Natural killer cell (primary cell): ENCODE measurements around the gene ZMIZ1. TPM values are rescaled to one million over a fixed set of nuclear protein-coding genes. Genes with fewer than 3 reads are reported as not detected.

Experiments used
- ATAC-seq, 3 donors: fragments of 150-1000 bp in 2 of 3; fragments of 200-7000 bp in 1 of 3; cut with Tn5 transposase; 1 replicate in 1 of 3; 2 replicates in 2 of 3; pipeline ENCODE4 v1.10.0; 2021; ENCODE audit warnings: mild to moderate bottlenecking in 2 of 3, moderate library complexity in 2 of 3
- DNase-seq, 2 donors: peaks; one replicate each; pipeline versions ENCODE4 v3.0.0 to v3.0.0-alpha.2; 2013 to 2021; ENCODE audit warnings: mixed read lengths in 1 of 2
- H3K27ac ChIP-seq: one replicate; pipeline ENCODE4 v1.5.1; 2013; ENCODE audit warnings: mild to moderate bottlenecking, low read length
- H3K27me3 ChIP-seq: one replicate; pipeline ENCODE4 v1.6.1; 2013; ENCODE audit warnings: low read length; ENCODE audit not compliant: control insufficient read depth, insufficient read depth
- H3K36me3 ChIP-seq: one replicate; pipeline ENCODE4 v1.6.1; 2013; ENCODE audit warnings: low read length; ENCODE audit not compliant: control insufficient read depth, insufficient read depth
- H3K4me1 ChIP-seq: one replicate; pipeline ENCODE4 v1.6.1; 2013; ENCODE audit warnings: low read length; ENCODE audit not compliant: control insufficient read depth, insufficient read depth
- H3K4me3 ChIP-seq: one replicate; pipeline ENCODE4 v1.5.1; 2013; ENCODE audit warnings: low read length
- H3K9me3 ChIP-seq: one replicate; pipeline ENCODE4 v1.6.1; 2013; ENCODE audit warnings: low read length; ENCODE audit not compliant: control insufficient read depth, insufficient read depth
- H3K27ac Mint-ChIP-seq, 2 donors: one replicate each; pipeline ENCODE4 v1.8.0; 2022; ENCODE audit warnings: mild to moderate bottlenecking in 2 of 2, mixed read lengths in 2 of 2, moderate library complexity in 1 of 2
- H3K27me3 Mint-ChIP-seq, 2 donors: one replicate each; pipeline ENCODE4 v1.8.0; 2022; ENCODE audit warnings: low read depth in 2 of 2, mixed read lengths in 2 of 2
- H3K36me3 Mint-ChIP-seq: one replicate; pipeline ENCODE4 v1.8.0; 2022; ENCODE audit warnings: mixed read lengths
- H3K4me1 Mint-ChIP-seq, 2 donors: one replicate each; pipeline ENCODE4 v1.8.0; 2022; ENCODE audit warnings: mixed read lengths in 2 of 2
- H3K4me3 Mint-ChIP-seq: one replicate; pipeline ENCODE4 v1.8.0; 2022; ENCODE audit warnings: mild to moderate bottlenecking, moderate library complexity, mixed read lengths
- H3K9me3 Mint-ChIP-seq, 2 donors: one replicate each; pipeline ENCODE4 v1.8.0; 2022; ENCODE audit warnings: mixed read lengths in 2 of 2
- CTCF ChIP-seq: fragments of 200-600 bp; IDR thresholded peaks from one replicate; pipeline ENCODE4 v1.8.0; 2022; ENCODE audit warnings: antibody characterized with exemption
- WGBS: methylation state at CpG from one replicate; pipeline ENCODE4 v1.1.7; 2013; ENCODE audit warnings: missing lambda C conversion rate; ENCODE audit not compliant: insufficient coverage; 5-methylcytosine and 5-hydroxymethylcytosine counted together
- intact Hi-C: fragments of 100-400 bp; cut with micrococcal nuclease; formaldehyde crosslinking; loops from one replicate; pipeline ENCODE4 v1.14.2; 2022
- total RNA-seq, 4 donors: library from RNA; stranded (reverse); fragments of 120-200 nt in 1 of 4; gene quantifications; one replicate each; pipeline versions ENCODE4 v1.2.3 to v1.2.4, GENCODE V29; 2013 to 2022

ZMIZ1 gene
- total RNA-seq, 3 donors from 2014 or later (not counting 1 experiment from before 2014, with no cell fraction given) = 36.5 to 51.5 (median 37.9) TPM

- H3K36me3 ChIP-seq = peaks cover 83% of the 10 kb centered on the region
- no peak overlapping the region for H3K27ac ChIP-seq
- no peak overlapping the region for H3K4me3 Mint-ChIP-seq
- no peaks in the 10 kb centered on the region for H3K27me3 Mint-ChIP-seq
- no peak for DNase-seq
- H3K9me3 ChIP-seq = no peaks in the 10 kb centered on the region
- 96% methylated on average over 15 of the region's 15 CpGs for WGBS
- no peaks in the 10 kb centered on the region for H3K36me3 Mint-ChIP-seq
- ATAC-seq = no peak
- no peak for TF ChIP-seq CTCF
- no peaks in the 10 kb centered on the region for H3K4me1 ChIP-seq
- intact Hi-C loops = no loop called here
- H3K4me1 Mint-ChIP-seq = peaks cover 5 to 23% of the 10 kb centered on the region in 2 donors
- H3K27ac Mint-ChIP-seq = no peak overlapping the region
- no peaks in the 10 kb centered on the region for H3K9me3 Mint-ChIP-seq
- H3K4me3 ChIP-seq = no peak overlapping the region
- no peaks in the 10 kb centered on the region for H3K27me3 ChIP-seq
Observed at GRCh38 chr10:79305988-79306387, 237.2 kb downstream of the ZMIZ1 start.

- WGBS = 91% methylated on average over 8 of the region's 8 CpGs
- ATAC-seq = no peak
- no peak for DNase-seq
- intact Hi-C loops = no loop called here
- Histone ChIP-seq H3K36me3 (peaks cover 77% of the 10 kb centered on the region), H3K27ac (no peak overlapping the region), H3K9me3 (no peaks in the 10 kb centered on the region), H3K4me1 (no peaks in the 10 kb centered on the region), H3K4me3 (no peak overlapping the region), H3K27me3 (no peaks in the 10 kb centered on the region)
- Mint-ChIP-seq H3K27me3 (no peaks in the 10 kb centered on the region), H3K27ac (no peak overlapping the region), H3K9me3 (no peaks in the 10 kb centered on the region), H3K4me1 (peaks cover 5 to 18% of the 10 kb centered on the region in 2 donors), H3K36me3 (no peaks in the 10 kb centered on the region), H3K4me3 (no peak overlapping the region)
- no peak for TF ChIP-seq CTCF
Observed at GRCh38 chr10:79306644-79307220, 238.0 kb downstream of the ZMIZ1 start.

GRCh38 chr10:79308016-79308415, 239.2 kb downstream of the ZMIZ1 start:
- Mint-ChIP-seq H3K9me3 (no peaks in the 10 kb centered on the region), H3K27me3 (no peaks in the 10 kb centered on the region), H3K27ac (no peak overlapping the region), H3K4me3 (no peak overlapping the region), H3K4me1 (peaks cover 5 to 24% of the 10 kb centered on the region in 2 donors), H3K36me3 (no peaks in the 10 kb centered on the region)
- H3K27ac ChIP-seq = no peak overlapping the region
- H3K4me1 ChIP-seq = no peaks in the 10 kb centered on the region
- ATAC-seq (no peak), DNase-seq (no peak)
- intact Hi-C loops = no loop called here
- H3K9me3 ChIP-seq = no peaks in the 10 kb centered on the region
- H3K27me3 ChIP-seq = no peaks in the 10 kb centered on the region
- no peak for TF ChIP-seq CTCF
- H3K4me3 ChIP-seq = no peak overlapping the region
- WGBS = 87% methylated on average over 7 of the region's 7 CpGs
- H3K36me3 ChIP-seq = peaks cover 80% of the 10 kb centered on the region
